Measurements from ENCODE around the gene KCNK13.

- TF ChIP-seq GATA2 (IDR thresholded peaks at IDR 0.05; ENCODE audit: low read depth, low read length) (no peak), GATA3 (IDR thresholded peaks at IDR 0.05; ENCODE audit: low read depth, low read length) (no peak)
Measured at GRCh38 chr14:90198541-90199060, 136.8 kb downstream of the KCNK13 start.
